ENCODE data around the gene ABCA8.

Gene ABCA8

GRCh38 chr17:68849673-68850610 lies 105.2 kb downstream of the ABCA8 start:
- H3K4me3 ChIP-seq (replicated peaks in 1 of 2; ENCODE audit: low read depth in 2 of 2, low read length in 2 of 2) = no peak overlapping the region
- TF ChIP-seq, protein P1, sequence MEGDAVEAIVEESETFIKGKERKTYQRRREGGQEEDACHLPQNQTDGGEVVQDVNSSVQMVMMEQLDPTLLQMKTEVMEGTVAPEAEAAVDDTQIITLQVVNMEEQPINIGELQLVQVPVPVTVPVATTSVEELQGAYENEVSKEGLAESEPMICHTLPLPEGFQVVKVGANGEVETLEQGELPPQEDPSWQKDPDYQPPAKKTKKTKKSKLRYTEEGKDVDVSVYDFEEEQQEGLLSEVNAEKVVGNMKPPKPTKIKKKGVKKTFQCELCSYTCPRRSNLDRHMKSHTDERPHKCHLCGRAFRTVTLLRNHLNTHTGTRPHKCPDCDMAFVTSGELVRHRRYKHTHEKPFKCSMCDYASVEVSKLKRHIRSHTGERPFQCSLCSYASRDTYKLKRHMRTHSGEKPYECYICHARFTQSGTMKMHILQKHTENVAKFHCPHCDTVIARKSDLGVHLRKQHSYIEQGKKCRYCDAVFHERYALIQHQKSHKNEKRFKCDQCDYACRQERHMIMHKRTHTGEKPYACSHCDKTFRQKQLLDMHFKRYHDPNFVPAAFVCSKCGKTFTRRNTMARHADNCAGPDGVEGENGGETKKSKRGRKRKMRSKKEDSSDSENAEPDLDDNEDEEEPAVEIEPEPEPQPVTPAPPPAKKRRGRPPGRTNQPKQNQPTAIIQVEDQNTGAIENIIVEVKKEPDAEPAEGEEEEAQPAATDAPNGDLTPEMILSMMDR (IDR thresholded peaks at IDR 0.05; ENCODE audit: low read depth, low read length) = no peak
- DNase-seq (ENCODE audit: low read depth in 2 of 2) = no peak

- no peak for DNase-seq (ENCODE audit: low read depth in 2 of 2)
- TF ChIP-seq, protein P1 (IDR thresholded peaks at IDR 0.05; ENCODE audit: low read depth, low read length) = no peak
- no peak overlapping the region for H3K4me3 ChIP-seq (replicated peaks in 1 of 2; ENCODE audit: low read depth in 2 of 2, low read length in 2 of 2)
Observed at GRCh38 chr17:68847711-68848110, 107.5 kb downstream of the ABCA8 start.

DNA sequence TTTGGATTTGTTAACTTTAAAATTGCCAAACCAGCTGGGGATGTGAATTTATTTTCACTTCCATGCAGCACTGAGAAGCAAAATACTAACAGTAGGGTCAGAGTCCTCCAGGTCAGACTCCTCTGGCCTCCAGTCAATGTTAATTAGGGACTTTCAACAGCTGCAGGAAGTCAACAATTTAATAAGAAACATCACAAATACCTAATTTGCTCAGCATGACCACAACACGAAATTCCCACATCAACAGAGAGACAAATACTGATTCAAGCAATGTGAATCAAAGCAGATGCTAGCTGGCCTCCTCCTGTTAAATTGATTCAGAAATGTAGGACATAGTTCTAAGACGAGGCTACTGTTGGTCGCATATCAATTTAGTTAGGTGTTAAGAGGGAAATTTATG lies 111.7 kb downstream of the ABCA8 start:
- TF ChIP-seq, protein P1 (IDR thresholded peaks at IDR 0.05; ENCODE audit: low read depth, low read length) = no peak
- no peak for DNase-seq (ENCODE audit: low read depth in 2 of 2)
- H3K4me3 ChIP-seq (replicated peaks in 1 of 2; ENCODE audit: low read depth in 2 of 2, low read length in 2 of 2) = no peak overlapping the region

DNA sequence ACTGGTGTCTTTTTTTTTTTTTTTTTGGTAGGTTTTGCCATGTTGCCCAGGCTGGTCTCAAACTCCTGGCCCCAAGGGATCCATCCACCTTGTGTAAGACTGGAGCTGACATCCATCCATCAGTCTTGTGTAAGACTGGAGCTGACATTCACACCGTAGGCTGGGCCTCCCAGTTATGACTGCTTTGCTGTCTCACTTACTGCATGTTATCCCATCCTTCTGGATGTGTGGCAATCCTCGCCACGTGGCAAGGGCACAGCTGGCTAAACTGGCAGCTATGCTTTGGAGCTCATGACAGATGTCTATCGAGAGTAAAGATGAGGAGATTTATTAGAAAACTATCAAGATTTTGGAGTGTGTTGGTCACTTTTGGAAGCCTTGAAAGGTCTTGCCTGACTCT lies 115.1 kb downstream of the ABCA8 start:
- no peak overlapping the region for H3K4me3 ChIP-seq (replicated peaks in 1 of 2; ENCODE audit: low read depth in 2 of 2, low read length in 2 of 2)
- TF ChIP-seq, protein P1 (IDR thresholded peaks at IDR 0.05; ENCODE audit: low read depth, low read length) = no peak
- no peak for DNase-seq (ENCODE audit: low read depth in 2 of 2)

DNA sequence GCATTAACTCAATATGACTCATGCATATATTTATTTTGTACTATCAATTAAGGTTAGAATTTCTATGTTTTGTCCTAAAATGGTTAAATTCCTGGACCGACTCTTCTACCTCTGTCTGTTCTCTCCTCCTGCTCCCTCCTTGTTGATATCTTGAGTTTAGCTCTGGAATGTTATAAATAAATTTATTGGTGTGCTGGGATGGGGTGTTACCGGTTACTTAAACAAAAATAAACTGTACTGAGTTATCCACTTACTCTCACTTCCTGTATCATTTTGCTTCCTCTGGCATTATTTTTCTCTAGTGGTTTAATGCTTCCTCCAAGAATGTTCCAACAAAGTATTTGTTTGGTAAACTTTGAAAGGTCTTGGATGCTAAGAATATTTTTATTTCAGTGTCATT lies 120.1 kb downstream of the ABCA8 start:
- peak in 1 of 2 donors; percentile 16 for DNase-seq (ENCODE audit: low read depth in 2 of 2)
- no peak overlapping the region for H3K4me3 ChIP-seq (replicated peaks in 1 of 2; ENCODE audit: low read depth in 2 of 2, low read length in 2 of 2)
- TF ChIP-seq, protein P1 (IDR thresholded peaks at IDR 0.05; ENCODE audit: low read depth, low read length) = no peak

- H3K4me3 ChIP-seq (replicated peaks in 1 of 2; ENCODE audit: low read depth in 2 of 2, low read length in 2 of 2) = no peak overlapping the region
- DNase-seq (ENCODE audit: low read depth in 2 of 2) = no peak
- TF ChIP-seq, protein P1 (IDR thresholded peaks at IDR 0.05; ENCODE audit: low read depth, low read length) = no peak
Observed at GRCh38 chr17:68834328-68834836, 120.8 kb downstream of the ABCA8 start.
